ENCODE measurements around the gene ROBO1.

DNA sequence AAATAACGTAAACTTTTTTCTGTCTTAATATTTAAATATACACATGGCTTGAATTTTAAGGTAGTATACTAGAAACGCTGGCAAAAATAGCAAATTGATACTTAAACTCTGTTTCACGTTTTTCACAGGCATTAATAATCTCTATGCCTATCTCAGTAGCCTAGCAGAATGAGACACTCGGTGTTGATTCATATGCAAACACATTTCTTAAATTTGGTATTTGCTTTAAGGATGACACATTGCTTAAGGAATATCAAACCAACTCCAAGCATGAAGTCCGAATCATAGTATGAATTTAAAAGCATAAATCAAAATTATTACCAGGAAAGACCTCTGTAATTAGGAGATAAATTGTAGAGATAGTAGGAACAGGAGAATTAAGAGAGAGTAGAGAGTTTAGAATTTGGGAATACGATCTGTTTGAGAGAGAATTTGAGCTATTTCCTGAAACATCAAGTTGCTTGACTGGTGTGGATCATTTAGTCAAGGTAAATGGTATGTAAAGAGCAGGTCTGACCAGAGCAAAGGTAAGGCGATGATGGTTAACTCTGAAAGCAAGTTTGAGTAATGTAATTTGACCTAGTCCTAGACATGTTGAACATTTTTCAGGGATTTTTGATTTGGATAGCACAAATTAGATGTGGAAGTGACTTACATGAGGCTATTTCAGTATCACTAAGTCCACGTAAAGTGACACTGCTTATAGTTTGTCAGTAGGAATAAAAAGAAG is 236.1 kb downstream of the ROBO1 start:
- TF ChIP-seq EZH2 (IDR thresholded peaks at IDR 0.05) (no peak), FOXP2 (optimal IDR thresholded peaks at IDR 0.05; ENCODE audit: control extremely low read depth, extremely low read length, insufficient read depth) (no peak), POLR2AphosphoS5 (IDR thresholded peaks at IDR 0.05; ENCODE audit: borderline replicate concordance, low read depth, low read length) (no peak)

Measured in SK-N-MC (cell line).